Measurements from ENCODE around the gene TRIM29. TPM values are rescaled to one million over a fixed set of nuclear protein-coding genes. Genes with fewer than 3 reads are reported as not detected.
A peak's percentile ranks its signal among the peaks of the same experiment; 100 is the strongest.
"Not testable (repeated sequence)": the region's sequence is repeated elsewhere in the genome, so short reads cannot be mapped to it uniquely, and the experiment has no call there.

Gene TRIM29
- total RNA-seq, 1 donor from 2014 or later, result 192 TPM

GRCh38 chr11:120172054-120172911 is 34.4 kb upstream of the TRIM29 start:
- DNase-seq, result peak; percentile 86

DNA sequence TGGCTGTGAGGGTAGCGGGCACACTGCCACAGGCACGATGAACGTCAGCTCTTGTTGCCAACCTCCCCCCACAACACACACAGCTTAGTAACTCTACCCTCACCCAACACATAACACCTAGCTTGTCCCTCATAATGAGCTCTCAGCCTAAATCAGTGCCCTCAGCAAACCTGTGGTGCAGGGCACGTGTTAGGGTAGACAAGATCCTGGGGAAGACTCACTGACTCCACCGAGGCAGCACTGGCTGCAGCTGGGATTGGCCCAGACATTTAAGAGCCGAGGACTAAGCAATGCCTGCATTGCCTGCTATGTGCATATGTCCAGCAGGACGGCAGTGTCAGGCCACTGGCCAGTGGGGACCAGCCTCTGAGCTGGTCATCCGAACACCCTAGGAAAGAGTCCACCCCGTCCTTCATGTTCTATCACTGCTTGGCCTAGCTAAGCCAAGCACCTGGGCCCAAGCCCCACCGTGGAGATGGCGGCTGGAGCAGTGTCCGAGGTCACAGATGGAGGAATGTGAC is 32.9 kb upstream of the TRIM29 start:
- DNase-seq, result no peak

DNA sequence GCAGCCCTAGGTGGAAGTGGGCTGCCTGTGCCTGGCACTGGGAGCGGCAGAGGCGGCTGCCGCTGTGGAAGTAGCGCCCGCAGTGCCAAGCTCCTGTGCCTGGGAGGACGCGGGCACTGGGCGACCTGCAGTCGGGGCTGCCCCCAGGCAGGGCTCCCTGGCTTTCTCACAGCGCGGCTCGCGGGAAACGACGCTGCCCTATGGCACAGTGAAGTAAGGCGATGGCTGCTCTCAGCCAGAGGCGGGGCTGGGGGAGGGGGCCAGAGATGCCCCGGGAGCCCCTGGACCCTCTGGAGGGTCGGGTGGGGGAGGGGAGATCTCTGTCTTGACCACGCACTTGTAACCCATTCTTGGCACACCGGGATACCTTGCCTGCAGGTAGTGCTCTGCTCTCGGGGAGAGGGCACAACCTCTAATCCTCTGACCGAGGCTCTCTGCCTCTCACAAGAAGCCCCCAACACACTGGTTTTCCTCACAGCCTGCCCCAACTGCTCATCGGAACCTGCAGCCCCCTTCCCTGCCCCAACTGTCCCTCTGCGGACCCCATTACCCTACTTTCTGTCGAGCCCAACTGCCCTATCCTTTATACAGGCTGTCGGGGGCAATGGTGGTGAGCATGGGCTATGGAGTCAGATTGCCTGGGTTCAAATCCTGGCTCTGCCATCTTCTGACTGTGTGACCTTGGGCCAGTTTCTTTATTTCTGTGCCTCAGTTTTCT is 32.2 kb upstream of the TRIM29 start:
- DNase-seq, result no peak

DNA sequence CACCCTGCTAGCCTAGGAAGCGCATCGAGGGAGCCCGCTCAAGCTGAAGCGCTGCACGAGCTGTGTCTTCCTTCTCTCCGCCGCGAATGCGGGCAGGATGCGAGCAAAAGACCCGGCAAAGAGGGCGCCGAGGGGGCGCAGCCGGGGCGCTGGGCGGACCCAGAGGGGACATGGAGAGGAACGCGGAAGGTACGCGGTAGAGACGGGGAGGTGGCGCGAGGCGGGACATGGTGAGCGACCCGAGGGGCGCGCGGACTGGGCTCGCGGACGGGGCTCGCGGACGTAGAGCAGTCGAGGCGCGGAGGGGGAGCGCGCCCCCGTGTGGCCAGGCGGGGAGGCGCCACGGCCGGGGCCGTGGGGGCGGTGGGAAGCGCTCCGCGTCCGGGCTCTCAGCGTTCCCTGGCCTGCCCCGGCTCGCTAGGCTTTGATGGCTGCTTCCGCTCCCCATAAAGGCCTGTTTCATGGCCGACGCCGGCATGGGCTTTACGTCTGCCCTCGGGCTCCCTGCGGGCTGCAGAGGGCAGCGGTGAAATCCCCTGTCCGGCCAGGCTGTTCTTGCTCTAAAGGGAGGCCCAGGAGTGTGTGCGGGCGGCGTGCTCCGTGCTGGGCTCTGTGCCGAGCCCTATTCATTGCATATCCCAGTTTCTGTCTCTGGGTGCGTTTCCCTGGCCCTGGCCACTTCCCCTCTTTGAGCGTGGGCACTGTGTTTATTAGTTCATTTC is 31.2 kb upstream of the TRIM29 start:
- peak; percentile 82 for DNase-seq

- DNase-seq, result no peak
Observed at GRCh38 chr11:120168108-120168959, 30.4 kb upstream of the TRIM29 start.

DNA sequence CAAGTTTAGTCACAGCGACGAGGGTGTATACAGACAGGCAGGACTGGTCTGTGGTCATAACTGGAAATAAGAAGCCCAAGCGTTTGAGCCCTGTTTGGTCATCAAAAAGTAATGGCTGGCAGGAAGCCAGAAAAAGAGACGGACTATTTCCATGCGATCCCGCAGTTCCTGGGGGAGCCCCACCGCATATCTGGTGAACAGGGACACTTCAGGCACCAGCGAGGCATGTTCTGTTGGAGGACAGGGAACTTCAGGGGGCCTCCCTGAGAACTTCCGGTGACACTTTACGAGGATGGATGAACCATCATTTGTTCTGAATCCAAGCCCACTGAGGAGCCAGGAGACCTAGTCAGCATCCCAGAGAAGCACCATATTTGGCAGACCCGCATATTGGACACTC is 29.7 kb upstream of the TRIM29 start:
- no peak for DNase-seq

DNA sequence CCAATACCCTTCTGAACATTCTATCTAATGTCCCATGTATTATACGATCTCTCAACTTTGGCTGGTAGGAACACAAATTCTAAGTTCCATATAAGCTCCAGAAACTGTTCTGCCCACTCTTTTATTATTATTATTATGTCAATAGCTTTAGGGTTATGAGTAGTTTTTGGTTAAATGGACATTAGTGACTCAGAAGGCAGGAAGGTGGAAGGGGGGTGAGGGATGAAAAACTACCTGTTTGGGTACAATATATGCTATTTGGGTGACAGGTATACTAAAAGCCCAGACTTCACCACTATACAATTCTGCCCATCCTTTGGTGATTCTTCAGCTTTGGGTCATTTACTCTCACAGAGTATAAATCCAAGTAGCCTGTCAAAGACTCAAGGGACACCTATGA is 22.5 kb upstream of the TRIM29 start:
- DNase-seq, result no peak

GRCh38 chr11:120153221-120153620 is 15.3 kb upstream of the TRIM29 start:
- DNase-seq, result no peak

- no peak for DNase-seq
Observed at GRCh38 chr11:120151536-120151935, 13.6 kb upstream of the TRIM29 start.

DNA sequence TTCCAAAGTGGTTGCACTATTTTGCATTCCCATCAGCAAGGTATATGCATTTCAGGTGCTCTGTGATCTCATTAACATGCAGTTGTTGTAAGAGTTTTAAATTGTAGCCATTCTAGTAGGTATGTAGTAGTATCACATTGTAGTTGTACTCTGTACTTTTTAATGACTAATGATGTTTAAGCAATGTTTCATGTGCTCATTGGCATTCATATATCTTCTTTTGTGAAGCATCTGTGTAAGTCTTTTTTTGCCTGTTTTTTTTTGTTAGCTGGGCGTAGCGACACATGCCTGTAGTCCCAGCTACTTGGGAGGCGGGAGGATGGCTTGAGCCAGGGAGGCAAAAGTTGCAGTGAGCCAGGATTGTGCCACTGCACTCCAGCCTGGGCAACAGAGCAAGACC is 11.3 kb upstream of the TRIM29 start:
- no peak for DNase-seq

DNA sequence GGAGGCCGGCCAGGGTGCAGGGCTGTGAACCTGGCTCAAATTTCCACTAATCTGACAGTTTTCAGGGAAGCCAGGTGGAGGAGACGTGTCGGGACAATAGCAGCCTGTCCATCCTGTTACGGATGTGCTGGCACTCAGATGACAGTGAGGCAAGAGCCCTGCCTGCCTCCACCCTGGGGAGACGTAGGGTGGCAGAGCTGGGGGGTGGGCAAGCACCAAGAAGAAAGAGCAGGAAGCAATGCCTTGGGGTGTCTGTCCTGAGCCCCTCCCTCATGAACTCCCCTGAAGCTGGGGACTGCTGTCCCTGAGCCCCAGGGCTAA is 10.0 kb upstream of the TRIM29 start:
- DNase-seq, result no peak

DNA sequence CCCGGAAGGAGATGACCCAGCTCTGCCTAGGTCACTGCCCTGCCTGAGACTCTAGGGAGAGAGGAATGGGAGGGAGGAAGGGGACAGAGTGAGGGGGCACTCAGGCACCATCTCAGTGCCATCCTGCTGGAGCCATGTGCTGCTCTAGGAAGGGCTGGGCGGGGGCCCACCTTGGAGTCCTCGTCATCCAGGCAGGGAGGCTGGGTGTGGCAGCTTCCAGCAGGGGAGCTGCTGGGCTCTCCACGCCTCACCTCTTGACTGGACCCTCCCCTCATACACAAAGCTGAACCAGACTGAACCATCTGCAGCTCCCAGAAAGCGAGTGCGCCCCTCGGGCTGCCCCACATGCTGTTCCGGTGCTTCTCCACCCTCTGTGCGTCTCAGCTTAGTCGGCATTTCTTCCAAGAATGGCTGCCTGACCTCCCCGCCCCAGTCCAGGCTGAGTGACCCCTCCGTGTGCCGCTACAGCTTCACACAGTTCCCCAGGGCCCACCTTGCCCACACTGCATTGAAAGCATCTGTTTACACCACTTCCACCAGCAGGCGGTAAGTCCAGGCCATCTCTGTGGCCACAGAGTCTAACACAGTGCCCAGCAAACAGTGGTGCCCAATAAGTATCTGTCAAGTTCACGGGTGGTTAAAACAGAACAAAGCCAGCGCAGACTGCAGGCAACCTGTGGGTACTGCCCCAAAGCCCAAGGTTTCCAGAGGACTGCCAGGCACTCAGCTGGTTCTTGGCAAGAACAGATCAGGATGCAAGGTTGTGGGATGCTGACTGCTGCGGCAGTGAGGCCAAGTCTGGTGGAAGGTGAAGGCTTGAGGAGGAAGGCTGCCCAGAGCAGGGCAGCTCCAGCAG is 9.4 kb upstream of the TRIM29 start:
- no peak for DNase-seq

DNA sequence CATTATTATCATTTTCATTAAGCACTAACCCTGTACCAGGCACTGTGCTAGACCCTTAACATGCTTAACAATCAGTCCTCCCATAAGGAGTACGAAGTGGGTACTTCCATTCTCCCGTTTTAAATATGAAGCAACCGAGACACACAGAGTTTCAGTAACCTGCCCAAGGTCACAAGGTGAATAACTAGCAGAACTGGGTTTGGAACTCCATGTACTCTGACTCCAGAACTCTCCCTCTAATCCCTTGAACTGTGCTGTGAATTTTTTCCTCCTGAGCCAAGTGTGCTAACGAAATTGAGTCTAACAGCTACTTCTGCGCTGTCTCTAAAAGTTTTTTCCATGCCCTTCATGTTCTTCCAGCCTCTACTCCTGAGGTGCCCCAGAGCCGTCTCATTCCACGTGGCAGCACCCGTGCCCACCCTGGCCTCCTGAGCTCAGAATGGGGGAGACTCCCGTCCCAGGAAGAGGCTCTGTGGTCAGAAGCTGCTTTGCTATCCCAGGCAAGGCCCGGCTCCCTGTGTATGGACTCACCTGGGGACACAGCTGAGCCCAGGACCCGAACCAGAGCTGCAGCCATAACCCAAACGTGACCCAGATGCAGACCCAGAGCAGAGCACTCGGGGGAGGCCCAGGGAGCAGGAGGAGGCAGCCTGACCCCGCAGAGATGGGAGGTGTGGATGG is 8.6 kb upstream of the TRIM29 start:
- DNase-seq, result no peak

DNA sequence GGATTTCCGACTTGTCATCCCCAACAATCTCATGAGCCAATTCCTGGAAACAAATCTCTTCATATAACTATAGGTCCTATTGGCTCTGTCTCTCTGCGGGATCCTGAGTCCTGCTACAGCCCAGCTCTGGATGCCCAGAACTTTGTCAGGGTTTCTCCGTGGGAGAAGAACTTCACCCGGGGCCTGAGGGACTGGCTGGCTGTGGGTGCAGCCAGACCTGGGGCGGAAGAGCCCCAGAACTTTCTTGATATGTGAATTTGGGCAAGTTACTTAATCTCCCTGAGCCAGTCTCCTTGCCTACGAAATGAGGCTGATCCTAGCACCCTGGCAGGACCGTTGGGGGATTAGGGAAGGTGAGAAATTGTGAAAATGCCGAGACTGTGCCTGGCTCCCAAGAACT is 6.6 kb upstream of the TRIM29 start:
- DNase-seq, result no peak

DNA sequence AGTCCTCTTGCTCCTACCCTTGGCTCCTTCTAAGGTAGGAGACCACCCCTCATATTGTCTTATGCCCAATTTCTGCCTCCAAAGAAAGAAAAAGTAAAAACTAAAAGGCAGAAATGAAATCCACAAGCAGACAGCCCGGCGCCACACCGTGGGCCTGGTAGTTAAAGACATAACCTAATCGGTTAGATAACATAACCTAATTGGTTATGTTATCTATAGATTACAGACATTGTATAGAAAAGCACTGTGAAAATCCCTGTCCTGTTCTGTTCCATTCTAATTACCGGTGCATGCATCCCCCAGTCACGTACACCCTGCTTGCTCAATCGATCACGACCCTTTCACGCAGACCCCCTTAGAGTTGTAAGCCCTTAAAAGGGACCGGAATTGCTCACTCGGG is 5.6 kb upstream of the TRIM29 start:
- not testable (repeated sequence) for DNase-seq

GRCh38 chr11:120142441-120143100 is 4.7 kb upstream of the TRIM29 start:
- no peak for DNase-seq

DNA sequence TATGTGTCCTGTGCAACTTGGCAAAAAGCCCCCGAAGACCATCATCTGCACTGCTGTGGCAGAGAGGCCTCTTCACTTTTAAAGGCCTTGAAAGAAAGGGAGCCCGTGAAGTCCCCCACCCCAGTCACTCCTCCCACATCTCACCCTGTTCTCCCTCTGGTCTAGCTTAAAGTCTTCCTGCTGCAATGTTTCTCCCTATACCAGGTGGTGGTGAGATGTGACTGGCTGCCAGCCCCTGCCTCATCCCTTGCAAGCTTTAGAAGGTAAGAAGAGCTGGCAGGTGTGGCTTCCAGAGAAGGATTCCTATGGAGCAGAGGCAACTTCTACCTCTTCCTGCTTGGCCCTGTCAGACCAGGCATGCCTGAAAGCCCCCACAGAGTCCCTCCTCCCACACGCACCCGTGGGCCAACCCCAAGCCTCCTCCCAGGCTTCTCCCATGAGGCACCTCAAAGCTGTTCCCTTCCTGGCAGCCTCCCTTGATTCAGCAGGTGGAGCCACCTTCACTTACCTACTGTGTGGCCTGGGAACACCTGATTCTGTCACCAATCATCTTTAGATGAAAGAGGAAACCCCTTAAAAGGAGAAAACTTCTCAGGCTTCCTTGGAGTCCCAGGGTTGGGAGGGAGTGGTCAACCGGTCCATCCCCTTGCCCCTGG is 4.0 kb upstream of the TRIM29 start:
- DNase-seq, result no peak

- no peak for DNase-seq
Observed at GRCh38 chr11:120141113-120141767, 3.3 kb upstream of the TRIM29 start.
